NT2/D1 (cell line): ENCODE results near the gene KRTCAP3.

Experiments
- SUZ12 ChIP-seq: IDR thresholded peaks from 2 replicates; pipeline ENCODE4 v1.6.1; 2011; ENCODE audit not compliant: insufficient read length, insufficient read depth; ENCODE audit errors: extremely low read depth
- YY1 ChIP-seq: IDR thresholded peaks from 2 replicates; pipeline ENCODE4 v1.6.1; 2011; ENCODE audit not compliant: insufficient read length, insufficient read depth
- ZNF274 ChIP-seq: IDR thresholded peaks from 2 replicates; pipeline ENCODE4 v1.6.1; 2011; ENCODE audit warnings: mild to moderate bottlenecking, low read depth, low read length

GRCh38 chr2:27493948-27494283 lies 51.7 kb downstream of the KRTCAP3 start:
- TF ChIP-seq YY1, result no peak
- no peak for TF ChIP-seq ZNF274
- TF ChIP-seq SUZ12, result no peak
